Epithelial cell of proximal tubule (primary cell): ENCODE measurements around the gene STUM. TPM values are rescaled to one million over a fixed set of nuclear protein-coding genes. Genes with fewer than 3 reads are reported as not detected.
A peak's percentile ranks its signal among the peaks of the same experiment; 100 is the strongest.

Source experiments
- DNase-seq: peaks from one replicate; pipeline ENCODE4 v3.0.0-alpha.2; 2011; ENCODE audit warnings: low read depth
- H3K4me3 ChIP-seq: 2 replicates; pipeline ENCODE4 v1.5.1; 2011; ENCODE audit warnings: low read depth, mild to moderate bottlenecking, low read length
- CTCF ChIP-seq: conservative IDR thresholded peaks from 2 replicates; pipeline ENCODE4 v1.5.1; 2012; ENCODE audit warnings: low read depth, mild to moderate bottlenecking, low read length
- total RNA-seq: library from RNA; depleted of rRNA; stranded (reverse); fragments of >200 nt; gene quantifications from 2 replicates; pipeline ENCODE4 v1.2.3, GENCODE V29; 2015

The STUM gene
- total RNA-seq, 1 donor from 2014 or later = under 0.01 TPM

- H3K4me3 ChIP-seq = no peak overlapping the region
- no peak for DNase-seq
- peak; percentile 92 for TF ChIP-seq CTCF
Measured at GRCh38 chr1:226634166-226634588, 85.6 kb downstream of the STUM start.

GRCh38 chr1:226634611-226635246 lies 86.2 kb downstream of the STUM start:
- DNase-seq = no peak
- H3K4me3 ChIP-seq = no peak overlapping the region
- no peak for TF ChIP-seq CTCF

- no peak overlapping the region for H3K4me3 ChIP-seq
- no peak for TF ChIP-seq CTCF
- DNase-seq = no peak
Measured at GRCh38 chr1:226635456-226635941, 86.9 kb downstream of the STUM start.

GRCh38 chr1:226636847-226637096 lies 88.2 kb downstream of the STUM start:
- no peak overlapping the region for H3K4me3 ChIP-seq
- DNase-seq = no peak
- TF ChIP-seq CTCF = no peak

GRCh38 chr1:226637147-226637935 lies 88.8 kb downstream of the STUM start:
- no peak overlapping the region for H3K4me3 ChIP-seq
- peak; percentile 12 for TF ChIP-seq CTCF
- no peak for DNase-seq

- H3K4me3 ChIP-seq = no peak overlapping the region
- no peak for DNase-seq
- no peak for TF ChIP-seq CTCF
Measured at GRCh38 chr1:226638001-226638601, 89.5 kb downstream of the STUM start.
